K562 (cell line): ENCODE results near the gene MOAP1. TPM values are rescaled to one million over a fixed set of nuclear protein-coding genes. Genes with fewer than 3 reads are reported as not detected.

Experiments
- CBX1 ChIP-seq: sonication (generic); IDR thresholded peaks from 2 replicates; pipeline ENCODE4 v1.6.1; 2016; ENCODE audit warnings: antibody characterized with exemption, low read depth, mild to moderate bottlenecking
- CEBPZ ChIP-seq: fragments of 150-350 bp; IDR thresholded peaks from 2 replicates; pipeline ENCODE4 v1.6.1; 2014; ENCODE audit warnings: low read depth, mild to moderate bottlenecking, low read length, borderline replicate concordance
- DPF2 ChIP-seq: fragments of 450-650 bp; IDR thresholded peaks from 2 replicates; pipeline ENCODE4 v1.6.1; 2016
- HDAC8 ChIP-seq: fragments of 450-650 bp; IDR thresholded peaks from 2 replicates; pipeline ENCODE4 v1.6.1; 2016; ENCODE audit warnings: mild to moderate bottlenecking, missing genetic modification characterization, moderate library complexity, missing compliant biosample characterization
- KDM2B ChIP-seq: fragments of 250-450 bp; sonication (Bioruptor Pico); IDR thresholded peaks from 2 replicates; pipeline ENCODE4 v1.8.0; 2021; ENCODE audit warnings: mild to moderate bottlenecking, moderate library complexity
- MAFF ChIP-seq: IDR thresholded peaks from 2 replicates; pipeline ENCODE4 v1.6.1; 2012; ENCODE audit warnings: low read length, improper control_type of control experiment
- NR1H2 ChIP-seq: sonication (generic); formaldehyde crosslinking; IDR thresholded peaks from 2 replicates; pipeline ENCODE4 v1.4.0; 2020; ENCODE audit warnings: mild to moderate bottlenecking, missing genetic modification reagents
- RB1 ChIP-seq: fragments of 450-650 bp; IDR thresholded peaks from 2 replicates; pipeline ENCODE4 v1.6.1; 2017; ENCODE audit warnings: low read depth, mild to moderate bottlenecking
- SP1 ChIP-seq: sonication (generic); formaldehyde crosslinking; IDR thresholded peaks from 2 replicates; pipeline ENCODE4 v1.8.1; 2022; ENCODE audit warnings: mild to moderate bottlenecking, missing genetic modification reagents
- TCF7 ChIP-seq: sonication (generic); IDR thresholded peaks from 2 replicates; pipeline ENCODE4 v1.6.1; 2016; ENCODE audit warnings: antibody characterized with exemption, borderline replicate concordance
- ZBTB40 ChIP-seq, 2 experiments: fragments of 450-650 bp in 1 of 2; sonication (generic) in 1 of 2; formaldehyde crosslinking in 1 of 2; IDR thresholded peaks; 2 replicates each; pipeline versions ENCODE4 v1.7.1 to v1.9.0; 2016 to 2022; ENCODE audit warnings: inconsistent platforms in 1 of 2, mild to moderate bottlenecking in 1 of 2, missing genetic modification reagents in 1 of 2
- ZHX1 ChIP-seq: fragments of 150-350 bp; conservative IDR thresholded peaks from 2 replicates; pipeline ENCODE4 v1.6.1; 2014; ENCODE audit warnings: low read length
- polyA plus RNA-seq, 8 experiments: library from polyadenylated mRNA; depleted of rRNA in 4 of 8; stranded (reverse) in 5 of 8; unstranded in 3 of 8; fragments of >200 nt; fragmentation: Nextera tagmentation in 2 of 8; fragmentation: Illumina TruSeq in 1 of 8; extraction: Ambion mirVana in 2 of 8; extraction: Trizol in 1 of 8; gene quantifications; 2 replicates each; pipeline versions ENCODE4 v1.2.1 to v1.2.3, GENCODE V29; 2011 to 2014; ENCODE audit warnings: inconsistent platforms in 1 of 8, missing spikeins in 1 of 8
- total RNA-seq, 7 experiments: library from RNA; depleted of rRNA in 6 of 7; stranded (reverse); fragments of >200 nt in 6 of 7; fragmentation: Illumina TruSeq in 2 of 7; extraction: Trizol in 2 of 7; gene quantifications; 2 replicates each; pipeline versions ENCODE4 v1.2.1 to v1.2.3, GENCODE V29; 2011 to 2021; ENCODE audit warnings: low replicate concordance in 1 of 7

Gene MOAP1
- total and polyA plus RNA-seq, 9 of the 15 experiments (the other 6 are each of a cell fraction or from before 2014, with no cell fraction given): 1.5 to 14.4 (median 6.0) TPM

- no peak for TF ChIP-seq ZHX1
- no peak for TF ChIP-seq KDM2B (CRISPR knock-in tag)
- TF ChIP-seq TCF7: no peak
- TF ChIP-seq HDAC8 (tag): no peak
- TF ChIP-seq DPF2: peak; percentile 61
- TF ChIP-seq CEBPZ: no peak
- TF ChIP-seq CBX1: no peak
- TF ChIP-seq MAFF: no peak
- TF ChIP-seq RB1: no peak
- no peak for TF ChIP-seq SP1 (CRISPR knock-in tag)
- 0 out of 2 replicates have a peak, but pooled peaks have one; percentile 29 for TF ChIP-seq NR1H2
- TF ChIP-seq ZBTB40 (IDR thresholded peaks at IDR 0.05): no peak
- no peak for TF ChIP-seq ZBTB40 (CRISPR knock-in tag; IDR thresholded peaks at IDR 0.05)
Measured at GRCh38 chr14:93207468-93208308, 23.0 kb upstream of the MOAP1 start (continued).
